ENCODE data around the gene TSPAN11. TPM values are rescaled to one million over a fixed set of nuclear protein-coding genes. Genes with fewer than 3 reads are reported as not detected.

Gene TSPAN11
- total and polyA plus RNA-seq, 2 of the 8 experiments (the other 6 are each of a cell fraction or from before 2014, with no cell fraction given), result 3.9 to 8.2 TPM

DNA sequence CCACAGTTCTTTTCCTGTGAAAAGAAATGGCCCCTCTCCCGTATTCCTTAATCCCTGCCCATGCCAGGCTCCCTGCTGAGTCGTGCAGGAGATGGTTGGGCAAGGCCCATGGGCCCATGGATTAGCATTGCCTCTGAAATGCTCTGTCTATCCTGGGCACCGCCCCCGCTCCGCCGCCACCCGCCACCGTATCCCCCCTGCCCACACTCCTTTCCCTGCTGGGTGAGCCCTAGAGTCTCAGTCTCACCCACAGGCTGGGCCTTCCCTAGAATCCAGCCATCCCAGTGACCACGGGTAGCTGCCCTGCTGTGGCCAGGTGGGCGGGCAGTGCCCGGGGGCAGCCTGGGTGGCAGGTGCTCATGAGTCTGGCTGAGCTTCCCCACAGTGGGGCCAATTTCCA is 50.6 kb downstream of the TSPAN11 start:
- Histone ChIP-seq H3K4me3 (ENCODE audit: extremely low read depth in 1 of 4, insufficient read depth in 2 of 4, low read depth in 3 of 4, low read length in 4 of 4) (no peak overlapping the region), H3K23ac (ENCODE audit: insufficient read length) (no peak overlapping the region), H4K91ac (replicated peaks; ENCODE audit: insufficient read length, low read length) (no peak overlapping the region), H2AFZ (ENCODE audit: low read length) (no peak overlapping the region), H2AK5ac (ENCODE audit: low read depth, low read length) (no peak overlapping the region), H3K4me2 (ENCODE audit: insufficient read depth in 1 of 2, low read depth in 2 of 2, low read length in 2 of 2) (no peak overlapping the region), H2BK15ac (ENCODE audit: low read length) (0 out of 2 replicates have a peak overlapping the region, but pooled peaks have one; percentile 14), H2BK12ac (ENCODE audit: low read depth, low read length) (no peak overlapping the region; the same call in 1 of the 2 replicates), H4K20me1 (replicated peaks in 1 of 2; ENCODE audit: control insufficient read depth in 1 of 2, insufficient read depth in 2 of 2, low read length in 2 of 2) (peaks cover 0 to 7% of the 10 kb centered on the region in 2 experiments), H3K9ac (replicated peaks in 1 of 4; ENCODE audit: extremely low read depth in 1 of 4, low read depth in 3 of 4, low read length in 3 of 4) (no peak overlapping the region), H3K79me2 (ENCODE audit: control insufficient read depth in 1 of 2, insufficient read depth in 2 of 2, low read length in 2 of 2) (no peaks in the 10 kb centered on the region), H3K14ac (ENCODE audit: insufficient read length) (no peak overlapping the region), H3K4me1 (replicated peaks in 1 of 4; ENCODE audit: control insufficient read depth in 3 of 4, insufficient read depth in 4 of 4, low read length in 3 of 4) (peaks cover 2 to 17% (median 7%) of the 10 kb centered on the region in 4 experiments), H2BK20ac (ENCODE audit: low read length) (no peak overlapping the region), H3K4ac (replicated peaks; ENCODE audit: insufficient read length, low read depth, low read length) (no peak overlapping the region), H4K5ac (ENCODE audit: insufficient read length, low read depth, low read length) (no peak overlapping the region), H4K8ac (ENCODE audit: extremely low read depth, insufficient read depth, low read length) (no peak overlapping the region), H3K18ac (ENCODE audit: extremely low read depth, low read length) (peak overlapping the region; percentile 38), H3K23me2 (ENCODE audit: low read depth, low read length) (no peaks in the 10 kb centered on the region), H3K56ac (replicated peaks; ENCODE audit: insufficient read length, low read depth, low read length) (no peak overlapping the region), H3K79me1 (ENCODE audit: low read depth, low read length) (no peaks in the 10 kb centered on the region), H2BK5ac (ENCODE audit: low read depth, low read length) (peak overlapping the region; percentile 72; the same call in 1 of the 2 replicates), H3K27ac (ENCODE audit: low read depth, low read length) (no peak overlapping the region), H3K9me3 (ENCODE audit: insufficient read depth in 2 of 2, low read depth in 1 of 2, low read length in 1 of 2) (no peaks in the 10 kb centered on the region), H2BK120ac (replicated peaks; ENCODE audit: low read depth, low read length) (no peak overlapping the region), H3K36me3 (ENCODE audit: control insufficient read depth in 2 of 4, insufficient read depth in 4 of 4, low read length in 3 of 4) (no peaks in the 10 kb centered on the region), H3K27me3 (replicated peaks in 1 of 4; ENCODE audit: control insufficient read depth in 3 of 4, extremely low read depth in 1 of 4, insufficient read depth in 3 of 4, low read length in 3 of 4) (peaks cover 0 to 2% (median 0%) of the 10 kb centered on the region in 4 experiments; a peak in 1 of 7 replicates)
- TF ChIP-seq SRF (IDR thresholded peaks at IDR 0.05; ENCODE audit: low read depth, low read length) (no peak), ASH2L (IDR thresholded peaks at IDR 0.05; ENCODE audit: low read length) (no peak), BRCA1 (IDR thresholded peaks at IDR 0.05; ENCODE audit: low read depth, low read length) (no peak), SP2 (IDR thresholded peaks at IDR 0.05; ENCODE audit: low read length) (no peak), SP4 (IDR thresholded peaks at IDR 0.05; ENCODE audit: low read length) (no peak), GABPA (IDR thresholded peaks at IDR 0.05; ENCODE audit: borderline replicate concordance, insufficient read depth, low read length) (no peak), EGR1 (IDR thresholded peaks at IDR 0.05; ENCODE audit: borderline replicate concordance, low read depth, low read length) (no peak), HDAC6 (IDR thresholded peaks at IDR 0.05; ENCODE audit: low read depth, low read length) (no peak), TEAD4 (IDR thresholded peaks at IDR 0.05; ENCODE audit: low read depth, low read length) (no peak)
- TF ChIP-seq, protein P1, sequence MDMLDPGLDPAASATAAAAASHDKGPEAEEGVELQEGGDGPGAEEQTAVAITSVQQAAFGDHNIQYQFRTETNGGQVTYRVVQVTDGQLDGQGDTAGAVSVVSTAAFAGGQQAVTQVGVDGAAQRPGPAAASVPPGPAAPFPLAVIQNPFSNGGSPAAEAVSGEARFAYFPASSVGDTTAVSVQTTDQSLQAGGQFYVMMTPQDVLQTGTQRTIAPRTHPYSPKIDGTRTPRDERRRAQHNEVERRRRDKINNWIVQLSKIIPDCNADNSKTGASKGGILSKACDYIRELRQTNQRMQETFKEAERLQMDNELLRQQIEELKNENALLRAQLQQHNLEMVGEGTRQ (IDR thresholded peaks at IDR 0.05; ENCODE audit: low read length), result no peak
- DNase-seq (ENCODE audit: low read depth in 1 of 2, low spot score in 2 of 2) (no peak), FAIRE-seq (no peak)
- WGBS, 2 experiments (ENCODE audit: extremely low coverage in 1 of 2, insufficient coverage in 1 of 2, insufficient read length in 1 of 2, insufficient replicate concordance in 2 of 2, low coverage in 1 of 2, low lambda C conversion rate in 2 of 2, missing lambda C conversion rate in 1 of 2), result 86% methylated on average over 11 of the region's 11 CpGs; no CpG with 5 or more reads in 1 of the 2 experiments
- CTCF ChIA-PET (ENCODE audit: partially characterized antibody), result interaction anchor here (1.1 to 21.1 kb wide), 5 partner anchors 6 to 295 kb away, joined by 3 to 205 read pairs (median 4); no protein-coding TSS in a partner anchor
- POLR2A ChIA-PET (ENCODE audit: partially characterized antibody), result no interaction called here

All from H1 (cell line).